Measurements from ENCODE around the gene BMPER. TPM values are rescaled to one million over a fixed set of nuclear protein-coding genes. Genes with fewer than 3 reads are reported as not detected.

Gene BMPER
- total RNA-seq, 5 donors from 2014 or later (not counting 1 experiment from before 2014, with no cell fraction given): 0.20 to 0.47 TPM; not detected in 3

- ATAC-seq (replicated peaks in 1 of 4) (no peak), DNase-seq (no peak)
- H3K36me3 Mint-ChIP-seq: no peaks in the 10 kb centered on the region
- H3K27ac ChIP-seq (ENCODE audit: low read length): no peak overlapping the region
- no peak overlapping the region for H3K4me3 Mint-ChIP-seq
- peaks cover 0 to 4% (median 2%) of the 10 kb centered on the region in 3 donors for H3K9me3 Mint-ChIP-seq
- H3K4me3 ChIP-seq (ENCODE audit: control insufficient read depth in 1 of 2, extremely low read depth in 1 of 2, low read length in 1 of 2): no peak overlapping the region
- no peak overlapping the region for H3K27ac Mint-ChIP-seq
- no peaks in the 10 kb centered on the region for H3K36me3 ChIP-seq (ENCODE audit: control insufficient read depth in 2 of 2, extremely low read depth in 1 of 2, insufficient read depth in 1 of 2, low read length in 1 of 2)
- no peaks in the 10 kb centered on the region for H3K4me1 ChIP-seq (ENCODE audit: control insufficient read depth in 1 of 2, extremely low read depth in 1 of 2, insufficient read depth in 2 of 2, low read length in 2 of 2)
- peaks cover 4 to 5% of the 10 kb centered on the region in 2 donors for H3K27me3 Mint-ChIP-seq
- no peaks in the 10 kb centered on the region for H3K4me1 Mint-ChIP-seq
- ChIA-PET POLR2A (interaction anchor here in 1 of 2 donors (0.6 kb wide), 1 partner anchor 11 kb away, joined by 5 read pairs; no protein-coding TSS in a partner anchor), CTCF (no interaction called here)
- no peaks in the 10 kb centered on the region for H3K27me3 ChIP-seq (replicated peaks in 1 of 2; ENCODE audit: control insufficient read depth in 2 of 2, extremely low read depth in 1 of 2, insufficient read depth in 2 of 2, low read length in 1 of 2)
- 80% methylated on average over 2 of the region's 7 CpGs for WGBS (ENCODE audit: insufficient coverage)
- H3K9me3 ChIP-seq: no peaks in the 10 kb centered on the region
These were observed 114.0 kb downstream of the BMPER start for GRCh38 chr7:34019301-34019790.

GRCh38 chr7:34022626-34023025 is 117.3 kb downstream of the BMPER start:
- no peaks in the 10 kb centered on the region for H3K4me1 Mint-ChIP-seq
- H3K4me3 Mint-ChIP-seq: no peak overlapping the region
- H3K27me3 Mint-ChIP-seq: peaks cover 4 to 9% of the 10 kb centered on the region in 2 donors
- ATAC-seq (replicated peaks in 1 of 4) (no peak), DNase-seq (no peak)
- ChIA-PET CTCF (no interaction called here), POLR2A (no interaction called here)
- H3K4me3 ChIP-seq (ENCODE audit: control insufficient read depth in 1 of 2, extremely low read depth in 1 of 2, low read length in 1 of 2): no peak overlapping the region
- no peak overlapping the region for H3K27ac ChIP-seq (ENCODE audit: low read length)
- H3K9me3 ChIP-seq: no peaks in the 10 kb centered on the region
- H3K4me1 ChIP-seq (ENCODE audit: control insufficient read depth in 1 of 2, extremely low read depth in 1 of 2, insufficient read depth in 2 of 2, low read length in 2 of 2): no peaks in the 10 kb centered on the region
- WGBS (ENCODE audit: insufficient coverage): 40% methylated on average over 1 of the region's 5 CpGs
- H3K36me3 ChIP-seq (ENCODE audit: control insufficient read depth in 2 of 2, extremely low read depth in 1 of 2, insufficient read depth in 1 of 2, low read length in 1 of 2): no peaks in the 10 kb centered on the region
- H3K9me3 Mint-ChIP-seq: peaks cover 0 to 4% (median 0%) of the 10 kb centered on the region in 3 donors
- no peaks in the 10 kb centered on the region for H3K27me3 ChIP-seq (replicated peaks in 1 of 2; ENCODE audit: control insufficient read depth in 2 of 2, extremely low read depth in 1 of 2, insufficient read depth in 2 of 2, low read length in 1 of 2)
- H3K27ac Mint-ChIP-seq: no peak overlapping the region
- no peaks in the 10 kb centered on the region for H3K36me3 Mint-ChIP-seq

GRCh38 chr7:34025600-34025999 is 120.3 kb downstream of the BMPER start:
- ChIA-PET POLR2A (no interaction called here), CTCF (no interaction called here)
- Histone ChIP-seq H3K4me1 (ENCODE audit: control insufficient read depth in 1 of 2, extremely low read depth in 1 of 2, insufficient read depth in 2 of 2, low read length in 2 of 2) (no peaks in the 10 kb centered on the region), H3K27me3 (replicated peaks in 1 of 2; ENCODE audit: control insufficient read depth in 2 of 2, extremely low read depth in 1 of 2, insufficient read depth in 2 of 2, low read length in 1 of 2) (no peaks in the 10 kb centered on the region), H3K4me3 (ENCODE audit: control insufficient read depth in 1 of 2, extremely low read depth in 1 of 2, low read length in 1 of 2) (no peak overlapping the region), H3K27ac (ENCODE audit: low read length) (no peak overlapping the region), H3K36me3 (ENCODE audit: control insufficient read depth in 2 of 2, extremely low read depth in 1 of 2, insufficient read depth in 1 of 2, low read length in 1 of 2) (no peaks in the 10 kb centered on the region), H3K9me3 (no peaks in the 10 kb centered on the region)
- Mint-ChIP-seq H3K4me1 (no peaks in the 10 kb centered on the region), H3K9me3 (peaks cover 0 to 4% (median 0%) of the 10 kb centered on the region in 3 donors), H3K27me3 (peaks cover 0 to 5% of the 10 kb centered on the region in 2 donors), H3K4me3 (no peak overlapping the region), H3K36me3 (no peaks in the 10 kb centered on the region), H3K27ac (no peak overlapping the region)
- ATAC-seq (replicated peaks in 1 of 4) (no peak), DNase-seq (no peak)
- 55% methylated on average over 5 of the region's 5 CpGs for WGBS (ENCODE audit: insufficient coverage)

- no peak for ATAC-seq (replicated peaks in 1 of 4)
- H3K4me1 ChIP-seq (ENCODE audit: control insufficient read depth in 1 of 2, extremely low read depth in 1 of 2, insufficient read depth in 2 of 2, low read length in 2 of 2): no peaks in the 10 kb centered on the region
- POLR2A ChIA-PET: no interaction called here
- Mint-ChIP-seq H3K36me3 (no peaks in the 10 kb centered on the region), H3K4me1 (no peaks in the 10 kb centered on the region), H3K27ac (no peak overlapping the region), H3K4me3 (no peak overlapping the region), H3K27me3 (peaks cover 0 to 5% of the 10 kb centered on the region in 2 donors), H3K9me3 (peaks cover 0 to 4% (median 0%) of the 10 kb centered on the region in 3 donors)
- DNase-seq: no peak
- no peak overlapping the region for H3K4me3 ChIP-seq (ENCODE audit: control insufficient read depth in 1 of 2, extremely low read depth in 1 of 2, low read length in 1 of 2)
- CTCF ChIA-PET: no interaction called here
- no peaks in the 10 kb centered on the region for H3K36me3 ChIP-seq (ENCODE audit: control insufficient read depth in 2 of 2, extremely low read depth in 1 of 2, insufficient read depth in 1 of 2, low read length in 1 of 2)
- H3K27me3 ChIP-seq (replicated peaks in 1 of 2; ENCODE audit: control insufficient read depth in 2 of 2, extremely low read depth in 1 of 2, insufficient read depth in 2 of 2, low read length in 1 of 2): no peaks in the 10 kb centered on the region
- no peak overlapping the region for H3K27ac ChIP-seq (ENCODE audit: low read length)
- H3K9me3 ChIP-seq: no peaks in the 10 kb centered on the region
- WGBS (ENCODE audit: insufficient coverage): 48% methylated on average over 4 of the region's 4 CpGs
These were observed 121.3 kb downstream of the BMPER start for GRCh38 chr7:34026481-34027190.

GRCh38 chr7:34031156-34031555 is 125.8 kb downstream of the BMPER start:
- Mint-ChIP-seq H3K36me3 (no peaks in the 10 kb centered on the region), H3K4me1 (no peaks in the 10 kb centered on the region), H3K9me3 (peaks cover 0 to 3% (median 0%) of the 10 kb centered on the region in 3 donors), H3K4me3 (no peak overlapping the region), H3K27me3 (no peaks in the 10 kb centered on the region), H3K27ac (no peak overlapping the region)
- ATAC-seq (replicated peaks in 1 of 4) (no peak), DNase-seq (no peak)
- Histone ChIP-seq H3K9me3 (no peaks in the 10 kb centered on the region), H3K36me3 (ENCODE audit: control insufficient read depth in 2 of 2, extremely low read depth in 1 of 2, insufficient read depth in 1 of 2, low read length in 1 of 2) (no peaks in the 10 kb centered on the region), H3K4me3 (ENCODE audit: control insufficient read depth in 1 of 2, extremely low read depth in 1 of 2, low read length in 1 of 2) (no peak overlapping the region), H3K27me3 (replicated peaks in 1 of 2; ENCODE audit: control insufficient read depth in 2 of 2, extremely low read depth in 1 of 2, insufficient read depth in 2 of 2, low read length in 1 of 2) (no peaks in the 10 kb centered on the region), H3K27ac (ENCODE audit: low read length) (no peak overlapping the region), H3K4me1 (ENCODE audit: control insufficient read depth in 1 of 2, extremely low read depth in 1 of 2, insufficient read depth in 2 of 2, low read length in 2 of 2) (no peaks in the 10 kb centered on the region)
- WGBS (ENCODE audit: insufficient coverage): no CpG with 5 or more reads among the region's 2 CpGs
- POLR2A ChIA-PET: no interaction called here
- CTCF ChIA-PET: interaction anchor here in 1 of 2 donors (0.6 kb wide), 1 partner anchor 34 kb away, joined by 4 read pairs; no protein-coding TSS in a partner anchor

- ATAC-seq (replicated peaks in 1 of 4): no peak
- POLR2A ChIA-PET: no interaction called here
- Mint-ChIP-seq H3K4me1 (no peaks in the 10 kb centered on the region), H3K27ac (no peak overlapping the region), H3K36me3 (no peaks in the 10 kb centered on the region), H3K27me3 (no peaks in the 10 kb centered on the region), H3K9me3 (peaks cover 0 to 3% (median 0%) of the 10 kb centered on the region in 3 donors), H3K4me3 (no peak overlapping the region)
- H3K4me3 ChIP-seq (ENCODE audit: control insufficient read depth in 1 of 2, extremely low read depth in 1 of 2, low read length in 1 of 2): no peak overlapping the region
- no peaks in the 10 kb centered on the region for H3K4me1 ChIP-seq (ENCODE audit: control insufficient read depth in 1 of 2, extremely low read depth in 1 of 2, insufficient read depth in 2 of 2, low read length in 2 of 2)
- DNase-seq: no peak
- no CpG with 5 or more reads among the region's 1 CpG for WGBS (ENCODE audit: insufficient coverage)
- peaks cover 0 to 2% of the 10 kb centered on the region in 2 experiments for H3K27me3 ChIP-seq (replicated peaks in 1 of 2; ENCODE audit: control insufficient read depth in 2 of 2, extremely low read depth in 1 of 2, insufficient read depth in 2 of 2, low read length in 1 of 2)
- no peaks in the 10 kb centered on the region for H3K9me3 ChIP-seq
- CTCF ChIA-PET: no interaction called here
- no peak overlapping the region for H3K27ac ChIP-seq (ENCODE audit: low read length)
- H3K36me3 ChIP-seq (ENCODE audit: control insufficient read depth in 2 of 2, extremely low read depth in 1 of 2, insufficient read depth in 1 of 2, low read length in 1 of 2): no peaks in the 10 kb centered on the region
These were observed 129.4 kb downstream of the BMPER start for GRCh38 chr7:34034728-34035127.
